ENCODE results near the gene TRPM3.

TRPM3 gene

DNA sequence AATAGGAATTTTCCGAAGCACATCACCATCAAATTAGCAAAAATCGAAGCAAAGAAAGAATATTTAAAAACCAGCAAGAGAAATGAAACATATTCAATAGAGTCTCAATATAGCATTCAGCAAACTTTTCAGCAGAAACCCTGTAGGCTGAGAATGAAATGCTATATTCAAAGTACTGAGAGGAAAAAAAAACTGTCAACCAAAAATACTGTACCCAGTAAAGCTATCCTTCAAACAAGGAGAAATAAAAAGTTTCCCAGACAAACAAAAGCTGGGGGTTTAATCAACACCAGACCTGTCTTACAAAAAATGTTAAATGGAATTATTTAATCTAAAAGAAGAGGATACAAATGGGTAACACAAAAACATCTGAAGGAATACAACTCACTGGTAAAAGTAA is 116.0 kb downstream of the TRPM3 start:
- DNase-seq (ENCODE audit: low spot score) = no peak
- TF ChIP-seq, protein P1, sequence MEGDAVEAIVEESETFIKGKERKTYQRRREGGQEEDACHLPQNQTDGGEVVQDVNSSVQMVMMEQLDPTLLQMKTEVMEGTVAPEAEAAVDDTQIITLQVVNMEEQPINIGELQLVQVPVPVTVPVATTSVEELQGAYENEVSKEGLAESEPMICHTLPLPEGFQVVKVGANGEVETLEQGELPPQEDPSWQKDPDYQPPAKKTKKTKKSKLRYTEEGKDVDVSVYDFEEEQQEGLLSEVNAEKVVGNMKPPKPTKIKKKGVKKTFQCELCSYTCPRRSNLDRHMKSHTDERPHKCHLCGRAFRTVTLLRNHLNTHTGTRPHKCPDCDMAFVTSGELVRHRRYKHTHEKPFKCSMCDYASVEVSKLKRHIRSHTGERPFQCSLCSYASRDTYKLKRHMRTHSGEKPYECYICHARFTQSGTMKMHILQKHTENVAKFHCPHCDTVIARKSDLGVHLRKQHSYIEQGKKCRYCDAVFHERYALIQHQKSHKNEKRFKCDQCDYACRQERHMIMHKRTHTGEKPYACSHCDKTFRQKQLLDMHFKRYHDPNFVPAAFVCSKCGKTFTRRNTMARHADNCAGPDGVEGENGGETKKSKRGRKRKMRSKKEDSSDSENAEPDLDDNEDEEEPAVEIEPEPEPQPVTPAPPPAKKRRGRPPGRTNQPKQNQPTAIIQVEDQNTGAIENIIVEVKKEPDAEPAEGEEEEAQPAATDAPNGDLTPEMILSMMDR (IDR thresholded peaks at IDR 0.05; ENCODE audit: extremely low read depth, missing control alignments) = no peak

- no peak for DNase-seq (ENCODE audit: low spot score)
- TF ChIP-seq, protein P1 (IDR thresholded peaks at IDR 0.05; ENCODE audit: extremely low read depth, missing control alignments) = no peak
Observed at GRCh38 chr9:71004196-71004595, 117.2 kb downstream of the TRPM3 start.

GRCh38 chr9:71003346-71003745 is 118.1 kb downstream of the TRPM3 start:
- DNase-seq (ENCODE audit: low spot score) = no peak
- TF ChIP-seq, protein P1 (IDR thresholded peaks at IDR 0.05; ENCODE audit: extremely low read depth, missing control alignments) = no peak

GRCh38 chr9:71001780-71002386 is 119.5 kb downstream of the TRPM3 start:
- TF ChIP-seq, protein P1 (IDR thresholded peaks at IDR 0.05; ENCODE audit: extremely low read depth, missing control alignments) = peak; percentile 26
- peak; percentile 11 for DNase-seq (ENCODE audit: low spot score)

GRCh38 chr9:70998962-70999361 is 122.5 kb downstream of the TRPM3 start:
- TF ChIP-seq, protein P1 (IDR thresholded peaks at IDR 0.05; ENCODE audit: extremely low read depth, missing control alignments) = no peak

GRCh38 chr9:70995511-70995910 is 125.9 kb downstream of the TRPM3 start:
- DNase-seq (ENCODE audit: low spot score) = no peak

More at GRCh38 chr9:70998962-70999361, 122.5 kb downstream of the TRPM3 start:
- no peak for DNase-seq (ENCODE audit: low spot score)

GRCh38 chr9:70994582-70994981 is 126.8 kb downstream of the TRPM3 start:
- TF ChIP-seq, protein P1 (IDR thresholded peaks at IDR 0.05; ENCODE audit: extremely low read depth, missing control alignments) = no peak
- no peak for DNase-seq (ENCODE audit: low spot score)

More at GRCh38 chr9:70995511-70995910, 125.9 kb downstream of the TRPM3 start:
- TF ChIP-seq, protein P1 (IDR thresholded peaks at IDR 0.05; ENCODE audit: extremely low read depth, missing control alignments) = no peak

Data from GM20000 (cell line).